ENCODE data around the gene MAP3K7.

GRCh38 chr6:90541221-90541620 lies 45.7 kb downstream of the MAP3K7 start:
- TF ChIP-seq, protein P1, sequence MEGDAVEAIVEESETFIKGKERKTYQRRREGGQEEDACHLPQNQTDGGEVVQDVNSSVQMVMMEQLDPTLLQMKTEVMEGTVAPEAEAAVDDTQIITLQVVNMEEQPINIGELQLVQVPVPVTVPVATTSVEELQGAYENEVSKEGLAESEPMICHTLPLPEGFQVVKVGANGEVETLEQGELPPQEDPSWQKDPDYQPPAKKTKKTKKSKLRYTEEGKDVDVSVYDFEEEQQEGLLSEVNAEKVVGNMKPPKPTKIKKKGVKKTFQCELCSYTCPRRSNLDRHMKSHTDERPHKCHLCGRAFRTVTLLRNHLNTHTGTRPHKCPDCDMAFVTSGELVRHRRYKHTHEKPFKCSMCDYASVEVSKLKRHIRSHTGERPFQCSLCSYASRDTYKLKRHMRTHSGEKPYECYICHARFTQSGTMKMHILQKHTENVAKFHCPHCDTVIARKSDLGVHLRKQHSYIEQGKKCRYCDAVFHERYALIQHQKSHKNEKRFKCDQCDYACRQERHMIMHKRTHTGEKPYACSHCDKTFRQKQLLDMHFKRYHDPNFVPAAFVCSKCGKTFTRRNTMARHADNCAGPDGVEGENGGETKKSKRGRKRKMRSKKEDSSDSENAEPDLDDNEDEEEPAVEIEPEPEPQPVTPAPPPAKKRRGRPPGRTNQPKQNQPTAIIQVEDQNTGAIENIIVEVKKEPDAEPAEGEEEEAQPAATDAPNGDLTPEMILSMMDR (IDR thresholded peaks at IDR 0.05): no peak
- TF ChIP-seq EP300 (IDR thresholded peaks at IDR 0.05): no peak

All from stomach (tissue), 4 donors.